ENCODE measurements around the gene SPDEF.

The SPDEF gene

DNA sequence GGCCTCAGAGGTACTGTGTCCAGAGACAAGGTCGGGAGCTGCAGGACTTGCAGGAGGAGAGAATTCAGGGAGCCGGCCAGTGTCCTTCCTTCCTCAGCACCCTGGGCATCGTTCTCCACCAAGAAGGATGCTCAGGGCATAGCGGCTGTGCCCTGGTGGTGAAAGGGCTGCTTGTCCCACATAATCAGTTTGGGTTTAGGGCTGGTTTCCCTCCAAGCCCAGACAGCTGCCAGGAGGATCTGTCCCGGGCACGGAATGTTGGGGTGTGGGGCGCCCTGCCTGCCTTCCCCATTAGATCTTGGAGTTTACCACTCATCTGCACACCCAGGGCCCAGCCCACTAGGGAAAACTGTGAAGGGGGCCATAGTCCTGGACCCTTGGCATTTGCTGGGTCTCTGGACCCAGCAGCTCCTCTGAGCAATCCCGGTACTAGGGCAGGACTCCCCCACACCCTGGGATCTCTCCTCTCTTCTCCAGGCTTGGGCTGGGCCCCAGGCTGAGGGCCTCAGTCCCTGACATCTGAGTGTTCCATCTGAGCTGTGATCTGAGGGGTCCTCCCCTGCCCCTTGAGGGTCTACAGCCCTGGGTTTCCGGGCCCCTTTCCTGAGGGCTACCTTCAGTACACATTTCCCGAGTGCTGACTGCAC, 18.6 kb upstream of the SPDEF start:
- TF ChIP-seq EZH2 (IDR thresholded peaks at IDR 0.05; ENCODE audit: borderline replicate concordance, low read length), result no peak
- TF ChIP-seq, protein P1, sequence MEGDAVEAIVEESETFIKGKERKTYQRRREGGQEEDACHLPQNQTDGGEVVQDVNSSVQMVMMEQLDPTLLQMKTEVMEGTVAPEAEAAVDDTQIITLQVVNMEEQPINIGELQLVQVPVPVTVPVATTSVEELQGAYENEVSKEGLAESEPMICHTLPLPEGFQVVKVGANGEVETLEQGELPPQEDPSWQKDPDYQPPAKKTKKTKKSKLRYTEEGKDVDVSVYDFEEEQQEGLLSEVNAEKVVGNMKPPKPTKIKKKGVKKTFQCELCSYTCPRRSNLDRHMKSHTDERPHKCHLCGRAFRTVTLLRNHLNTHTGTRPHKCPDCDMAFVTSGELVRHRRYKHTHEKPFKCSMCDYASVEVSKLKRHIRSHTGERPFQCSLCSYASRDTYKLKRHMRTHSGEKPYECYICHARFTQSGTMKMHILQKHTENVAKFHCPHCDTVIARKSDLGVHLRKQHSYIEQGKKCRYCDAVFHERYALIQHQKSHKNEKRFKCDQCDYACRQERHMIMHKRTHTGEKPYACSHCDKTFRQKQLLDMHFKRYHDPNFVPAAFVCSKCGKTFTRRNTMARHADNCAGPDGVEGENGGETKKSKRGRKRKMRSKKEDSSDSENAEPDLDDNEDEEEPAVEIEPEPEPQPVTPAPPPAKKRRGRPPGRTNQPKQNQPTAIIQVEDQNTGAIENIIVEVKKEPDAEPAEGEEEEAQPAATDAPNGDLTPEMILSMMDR (IDR thresholded peaks at IDR 0.05; ENCODE audit: low read length), result no peak
- Histone ChIP-seq H3K4me3 (ENCODE audit: low read depth, low read length, poor library complexity, severe bottlenecking) (no peak overlapping the region), H3K9me3 (ENCODE audit: low read length) (no peaks in the 10 kb centered on the region), H3K36me3 (ENCODE audit: insufficient read depth, low read length) (no peaks in the 10 kb centered on the region), H3K4me1 (ENCODE audit: insufficient read depth, low read length, severe bottlenecking) (no peaks in the 10 kb centered on the region), H3F3A (ENCODE audit: insufficient read depth, low read length) (no peaks in the 10 kb centered on the region), H3K9ac (ENCODE audit: low read length) (no peak overlapping the region), H3K27ac (ENCODE audit: low read depth, low read length, poor library complexity, severe bottlenecking) (no peak overlapping the region), H3K9me2 (ENCODE audit: low read depth, low read length) (no peaks in the 10 kb centered on the region), H2AFZ (ENCODE audit: low read length) (no peak overlapping the region), H3K27me3 (ENCODE audit: insufficient read depth, low read length) (peaks cover 7% of the 10 kb centered on the region; the same call in 1 of the 2 replicates), H3K79me2 (ENCODE audit: insufficient read depth, low read length) (no peaks in the 10 kb centered on the region), H4K20me1 (ENCODE audit: insufficient read depth, low read length) (no peaks in the 10 kb centered on the region), H3K4me2 (ENCODE audit: low read length) (no peak overlapping the region)

DNA sequence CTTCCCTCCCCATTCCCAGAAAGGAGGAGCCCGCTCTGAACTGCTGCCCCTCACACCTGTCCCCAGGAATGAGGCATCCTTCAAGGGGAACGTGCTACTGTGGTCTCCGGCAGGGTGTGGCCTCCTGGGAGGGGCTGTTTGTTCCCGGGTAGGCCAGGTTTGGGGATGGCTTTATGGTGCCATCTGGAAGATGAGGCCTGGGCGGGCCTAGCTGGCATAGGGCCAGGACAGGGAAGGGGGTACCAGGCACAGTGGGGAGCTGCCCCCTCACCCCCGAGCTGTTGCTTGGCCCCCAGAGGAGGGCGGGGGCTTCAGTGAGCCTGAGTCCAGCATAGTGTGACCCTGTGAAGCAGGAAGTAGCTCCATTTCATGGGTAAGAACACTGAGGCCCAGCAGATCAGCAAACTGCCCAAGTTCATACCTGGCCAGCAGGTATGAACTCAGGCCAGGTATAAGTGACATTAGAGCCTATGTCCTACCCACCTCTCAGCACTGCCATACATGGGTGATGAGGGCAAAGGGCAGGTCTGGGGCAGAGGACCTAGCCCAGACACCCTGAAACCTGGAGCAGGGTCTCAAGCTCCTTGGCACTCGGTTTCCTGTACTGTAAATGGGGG, 17.5 kb upstream of the SPDEF start:
- H3K9ac ChIP-seq (ENCODE audit: low read length), result no peak overlapping the region
- H3K4me2 ChIP-seq (ENCODE audit: low read length), result no peak overlapping the region
- H3K27me3 ChIP-seq (ENCODE audit: insufficient read depth, low read length), result peaks cover 7% of the 10 kb centered on the region; the same call in 1 of the 2 replicates
- H3K9me2 ChIP-seq (ENCODE audit: low read depth, low read length), result no peaks in the 10 kb centered on the region
- no peak overlapping the region for H2AFZ ChIP-seq (ENCODE audit: low read length)
- H3K4me1 ChIP-seq (ENCODE audit: insufficient read depth, low read length, severe bottlenecking), result no peaks in the 10 kb centered on the region
- no peaks in the 10 kb centered on the region for H3K36me3 ChIP-seq (ENCODE audit: insufficient read depth, low read length)
- no peak overlapping the region for H3K27ac ChIP-seq (ENCODE audit: low read depth, low read length, poor library complexity, severe bottlenecking)
- no peaks in the 10 kb centered on the region for H3K79me2 ChIP-seq (ENCODE audit: insufficient read depth, low read length)
- H3F3A ChIP-seq (ENCODE audit: insufficient read depth, low read length), result no peaks in the 10 kb centered on the region
- no peak overlapping the region for H3K4me3 ChIP-seq (ENCODE audit: low read depth, low read length, poor library complexity, severe bottlenecking)
- TF ChIP-seq, protein P1 (IDR thresholded peaks at IDR 0.05; ENCODE audit: low read length), result no peak
- TF ChIP-seq EZH2 (IDR thresholded peaks at IDR 0.05; ENCODE audit: borderline replicate concordance, low read length), result no peak
- H4K20me1 ChIP-seq (ENCODE audit: insufficient read depth, low read length), result no peaks in the 10 kb centered on the region
- H3K9me3 ChIP-seq (ENCODE audit: low read length), result no peaks in the 10 kb centered on the region

DNA sequence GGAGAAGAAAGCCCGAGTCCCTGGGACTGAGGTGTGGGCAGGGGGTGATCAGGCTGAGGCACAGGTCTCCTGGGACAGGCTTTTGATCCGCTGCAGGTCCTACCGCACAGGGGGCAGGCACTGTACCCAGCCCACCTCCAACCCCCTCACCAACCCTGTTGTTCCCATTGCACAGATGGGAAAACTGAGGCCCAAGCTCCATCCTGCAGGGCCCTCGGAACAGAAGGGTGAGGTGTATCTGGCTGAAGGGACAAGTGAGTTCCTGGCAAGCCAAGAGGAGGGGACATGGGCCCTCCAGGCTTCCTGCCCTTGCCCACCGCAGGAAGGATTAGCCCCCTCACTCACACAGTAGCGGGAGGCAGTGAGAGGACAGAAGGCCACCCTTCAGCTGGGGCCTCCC, 16.5 kb upstream of the SPDEF start:
- Histone ChIP-seq H4K20me1 (ENCODE audit: insufficient read depth, low read length) (no peaks in the 10 kb centered on the region), H3K79me2 (ENCODE audit: insufficient read depth, low read length) (no peaks in the 10 kb centered on the region), H3K4me3 (ENCODE audit: low read depth, low read length, poor library complexity, severe bottlenecking) (no peak overlapping the region), H3K27ac (ENCODE audit: low read depth, low read length, poor library complexity, severe bottlenecking) (no peak overlapping the region), H3K9ac (ENCODE audit: low read length) (no peak overlapping the region), H3F3A (ENCODE audit: insufficient read depth, low read length) (no peaks in the 10 kb centered on the region), H3K4me2 (ENCODE audit: low read length) (no peak overlapping the region), H3K36me3 (ENCODE audit: insufficient read depth, low read length) (no peaks in the 10 kb centered on the region), H3K27me3 (ENCODE audit: insufficient read depth, low read length) (peaks cover 7% of the 10 kb centered on the region; the same call in 1 of the 2 replicates), H2AFZ (ENCODE audit: low read length) (no peak overlapping the region), H3K9me2 (ENCODE audit: low read depth, low read length) (no peaks in the 10 kb centered on the region), H3K4me1 (ENCODE audit: insufficient read depth, low read length, severe bottlenecking) (no peaks in the 10 kb centered on the region), H3K9me3 (ENCODE audit: low read length) (no peaks in the 10 kb centered on the region)
- TF ChIP-seq EZH2 (IDR thresholded peaks at IDR 0.05; ENCODE audit: borderline replicate concordance, low read length), result no peak
- TF ChIP-seq, protein P1 (IDR thresholded peaks at IDR 0.05; ENCODE audit: low read length), result no peak
